AG10803 (cell line): ENCODE data around the gene SH3TC1.

ENCODE experiments used
- DNase-seq: peaks from one replicate; pipeline ENCODE4 v3.0.0; 2010; ENCODE audit warnings: low read depth
- H3K4me3 ChIP-seq: 2 replicates; pipeline ENCODE4 v1.5.1; 2011; ENCODE audit warnings: mild to moderate bottlenecking, low read length, control low read depth
- TF ChIP-seq, protein P1 (sequence below): conservative IDR thresholded peaks from 2 replicates; pipeline ENCODE4 v1.5.1; 2011; ENCODE audit warnings: mild to moderate bottlenecking, low read length, control low read depth, inconsistent platforms

Gene SH3TC1

DNA sequence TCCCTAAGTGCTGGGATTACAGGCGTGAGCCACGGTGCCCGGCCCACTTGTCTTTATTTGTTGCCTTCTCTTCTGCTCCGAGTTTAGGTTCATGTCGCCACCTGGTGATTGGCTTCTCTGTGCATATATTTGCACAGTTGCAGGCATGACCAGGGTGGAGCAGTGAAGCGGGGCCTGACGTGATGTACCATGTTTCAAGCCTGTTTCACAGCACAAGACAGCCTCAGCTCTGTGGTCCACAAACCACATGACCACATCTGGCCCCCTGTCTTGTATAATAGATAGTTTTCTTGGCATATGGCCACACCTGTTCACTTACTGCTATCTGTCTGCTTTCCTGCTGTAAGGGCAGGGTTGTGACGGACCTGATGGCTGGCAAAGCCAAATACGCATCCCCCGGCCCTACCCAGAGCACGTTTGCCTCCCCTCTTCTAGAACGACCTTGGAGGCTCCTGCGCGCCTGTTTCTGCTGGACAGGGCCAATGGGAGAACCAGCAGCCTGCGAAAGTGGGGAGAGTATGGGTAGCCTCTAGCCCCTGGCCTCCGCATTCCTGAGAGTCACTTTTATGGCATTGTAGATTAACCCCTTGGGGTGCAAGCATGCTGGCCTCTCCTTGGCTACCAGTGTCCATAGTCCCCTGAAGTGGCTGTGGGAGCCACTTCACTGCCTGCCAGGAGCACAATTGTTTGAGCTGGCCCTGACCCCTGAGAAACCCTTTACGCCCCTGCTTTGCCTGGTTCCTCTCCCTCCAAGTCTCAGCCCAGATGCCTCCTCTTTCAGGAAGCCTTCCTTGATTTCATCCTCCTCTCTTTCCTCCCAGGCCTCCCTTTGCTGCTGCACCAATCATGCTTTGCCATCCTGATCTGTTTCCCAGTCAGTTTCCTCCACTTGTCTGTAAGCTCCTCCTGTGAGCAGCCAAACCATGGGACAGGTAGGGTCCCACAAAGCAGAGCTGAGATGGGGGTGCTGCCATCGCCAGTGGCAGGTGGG is 6.0 kb upstream of the SH3TC1 start:
- TF ChIP-seq, protein P1, sequence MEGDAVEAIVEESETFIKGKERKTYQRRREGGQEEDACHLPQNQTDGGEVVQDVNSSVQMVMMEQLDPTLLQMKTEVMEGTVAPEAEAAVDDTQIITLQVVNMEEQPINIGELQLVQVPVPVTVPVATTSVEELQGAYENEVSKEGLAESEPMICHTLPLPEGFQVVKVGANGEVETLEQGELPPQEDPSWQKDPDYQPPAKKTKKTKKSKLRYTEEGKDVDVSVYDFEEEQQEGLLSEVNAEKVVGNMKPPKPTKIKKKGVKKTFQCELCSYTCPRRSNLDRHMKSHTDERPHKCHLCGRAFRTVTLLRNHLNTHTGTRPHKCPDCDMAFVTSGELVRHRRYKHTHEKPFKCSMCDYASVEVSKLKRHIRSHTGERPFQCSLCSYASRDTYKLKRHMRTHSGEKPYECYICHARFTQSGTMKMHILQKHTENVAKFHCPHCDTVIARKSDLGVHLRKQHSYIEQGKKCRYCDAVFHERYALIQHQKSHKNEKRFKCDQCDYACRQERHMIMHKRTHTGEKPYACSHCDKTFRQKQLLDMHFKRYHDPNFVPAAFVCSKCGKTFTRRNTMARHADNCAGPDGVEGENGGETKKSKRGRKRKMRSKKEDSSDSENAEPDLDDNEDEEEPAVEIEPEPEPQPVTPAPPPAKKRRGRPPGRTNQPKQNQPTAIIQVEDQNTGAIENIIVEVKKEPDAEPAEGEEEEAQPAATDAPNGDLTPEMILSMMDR = peak; percentile 30
- H3K4me3 ChIP-seq = no peak overlapping the region
- DNase-seq = peak; percentile 38

DNA sequence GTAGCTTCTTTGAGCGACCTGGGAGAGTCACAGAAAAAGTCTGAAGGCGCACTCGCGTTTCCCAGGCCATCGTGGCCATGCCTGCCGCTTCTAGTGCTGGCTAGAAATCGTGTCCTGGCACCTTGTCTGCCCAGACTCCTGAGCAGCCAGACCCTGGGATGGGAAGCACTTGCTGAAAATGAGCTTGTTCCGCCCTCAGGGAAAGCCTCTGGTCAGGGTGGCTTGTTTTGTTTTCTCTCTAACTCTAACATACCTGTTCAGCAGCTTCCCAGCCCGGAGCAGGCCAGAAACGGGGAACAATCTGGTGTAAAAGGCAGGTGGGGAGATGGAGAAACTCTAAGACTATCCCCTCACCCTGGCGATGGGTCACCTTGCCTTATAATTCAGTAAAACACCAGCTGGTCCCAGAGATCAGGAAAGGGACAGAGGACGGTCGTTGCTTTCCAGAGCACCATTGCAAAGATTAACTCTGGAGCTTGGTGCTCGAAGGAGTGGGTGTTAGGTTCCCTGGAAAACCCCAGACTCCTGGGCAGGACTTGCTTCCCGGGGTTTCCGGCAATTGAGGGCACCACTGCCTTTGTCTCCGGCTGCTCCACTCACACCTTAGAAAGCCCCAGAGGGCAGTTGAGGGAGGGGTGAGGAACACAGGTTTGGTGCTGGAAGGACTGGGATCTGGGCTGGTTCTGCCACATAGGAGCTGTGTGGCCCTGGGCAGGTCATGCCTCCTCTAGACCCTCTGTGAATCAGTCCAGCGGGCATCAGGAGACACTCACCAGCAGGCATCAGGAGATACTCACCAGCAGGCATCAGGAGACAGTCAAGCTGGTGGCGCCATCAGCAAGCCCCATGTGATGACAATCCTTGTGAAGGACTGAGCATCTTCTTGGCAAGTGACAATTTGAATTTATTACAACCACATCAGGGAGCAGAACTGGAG is 4.5 kb upstream of the SH3TC1 start:
- DNase-seq = no peak
- TF ChIP-seq, protein P1 = no peak

DNA sequence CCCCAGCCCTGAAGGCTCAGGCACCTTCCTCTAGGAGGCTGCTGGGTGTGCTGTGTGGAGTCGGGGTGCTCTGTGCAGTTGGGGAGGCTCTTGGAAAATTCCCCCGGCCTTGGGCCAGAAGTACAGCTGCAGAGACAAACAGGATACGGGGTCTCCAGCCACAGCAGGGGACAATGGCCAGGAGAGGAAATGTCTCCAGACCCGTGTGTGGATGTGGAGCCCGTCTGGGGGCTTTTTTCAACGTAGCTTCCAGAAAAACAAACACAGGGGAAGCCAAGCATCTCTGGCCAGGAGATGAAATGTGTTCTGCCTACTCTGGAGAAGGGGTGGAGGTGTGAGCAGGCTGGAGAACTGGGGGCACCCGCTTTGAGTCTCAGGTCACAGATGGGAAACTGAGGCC is 3.7 kb upstream of the SH3TC1 start:
- no peak for DNase-seq
- no peak overlapping the region for H3K4me3 ChIP-seq
- TF ChIP-seq, protein P1 = no peak

More for the DNA sequence above, 4.5 kb upstream of the SH3TC1 start:
- no peak overlapping the region for H3K4me3 ChIP-seq

DNA sequence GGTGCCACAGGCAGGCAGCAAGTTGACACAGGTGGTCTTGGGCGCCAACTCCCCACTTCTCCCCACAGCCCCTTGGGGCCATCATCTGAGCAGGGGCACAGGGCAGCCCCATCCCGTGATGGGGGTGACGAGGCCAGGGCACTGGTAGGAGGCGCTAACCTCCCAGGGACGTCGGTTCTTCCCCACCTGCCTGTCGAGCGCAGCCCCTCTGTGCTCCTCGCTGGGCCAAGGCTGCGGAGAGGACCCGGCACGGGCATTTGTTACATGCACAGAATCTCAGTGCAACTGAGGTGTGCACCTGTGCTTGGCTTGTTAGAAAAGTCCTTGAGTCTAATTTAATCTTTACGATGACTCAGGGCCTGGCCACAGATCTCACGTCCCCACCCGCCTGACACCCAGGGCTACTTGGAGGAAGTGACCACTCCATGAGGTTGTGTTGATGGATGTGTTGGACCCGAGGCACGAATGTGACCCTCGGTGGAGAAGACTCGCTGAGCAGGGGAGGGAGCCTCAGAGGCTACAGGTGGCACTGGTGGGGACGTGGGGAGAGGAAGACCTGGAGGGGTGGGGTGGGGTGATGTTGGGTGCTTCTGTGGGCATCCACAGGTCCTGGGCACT is 3.1 kb upstream of the SH3TC1 start:
- TF ChIP-seq, protein P1 = no peak
- DNase-seq = no peak
- H3K4me3 ChIP-seq = no peak overlapping the region

DNA sequence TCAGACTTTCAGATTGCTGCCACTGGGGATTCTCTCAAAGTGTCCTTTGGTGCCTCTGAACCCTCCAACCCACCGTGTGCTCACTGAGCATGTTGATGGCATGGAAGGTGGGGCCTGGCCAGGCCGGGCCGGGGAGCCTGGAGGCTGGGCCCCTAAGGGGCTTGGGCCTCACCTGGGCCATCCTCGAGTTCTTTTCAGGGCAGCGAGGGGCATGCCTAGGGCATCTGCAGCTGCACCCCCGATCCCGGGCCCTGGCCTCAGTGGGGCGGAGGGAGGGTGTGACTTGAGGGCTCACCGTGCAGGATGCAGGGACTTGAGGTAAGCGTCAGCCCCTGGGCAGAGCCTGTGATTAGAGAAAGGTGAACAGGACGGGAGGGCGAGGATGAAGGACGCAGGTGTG is 1.6 kb upstream of the SH3TC1 start:
- H3K4me3 ChIP-seq = no peak overlapping the region
- no peak for DNase-seq
- TF ChIP-seq, protein P1 = no peak

DNA sequence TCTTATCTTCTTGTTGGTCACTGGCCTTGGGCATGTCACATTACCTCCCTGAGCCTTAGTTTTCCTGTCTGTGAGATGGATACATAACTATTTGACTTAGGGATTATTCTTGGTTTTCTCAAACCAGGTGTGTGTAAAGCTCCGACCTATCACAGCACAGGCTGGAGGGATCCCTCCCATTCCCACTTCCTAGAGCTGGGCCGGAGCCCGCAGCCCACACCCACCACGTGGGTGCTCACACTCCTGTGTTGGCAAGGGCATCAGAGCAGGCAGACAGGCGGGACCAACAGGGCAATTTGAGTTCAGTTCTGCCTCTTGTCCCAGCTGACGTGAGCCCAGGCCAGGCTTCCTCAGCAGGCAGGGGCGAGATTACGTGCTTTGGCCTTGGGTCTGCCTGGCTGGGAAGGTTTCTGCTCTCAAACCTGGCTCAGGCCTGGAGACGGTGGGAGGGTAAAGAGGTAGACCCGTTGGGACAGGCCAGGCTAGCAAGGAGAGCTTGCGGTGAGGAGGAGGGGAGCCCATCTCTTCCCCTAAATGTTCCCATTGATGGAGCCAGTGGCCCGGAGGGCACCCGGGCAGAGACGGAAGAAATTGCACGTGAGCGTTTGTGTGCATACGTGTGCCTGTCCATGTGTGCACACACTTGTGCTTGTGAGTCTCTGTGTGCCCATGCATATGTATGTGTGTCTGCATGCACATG is 734 bp upstream of the SH3TC1 start:
- H3K4me3 ChIP-seq = no peak overlapping the region
- no peak for DNase-seq
- TF ChIP-seq, protein P1 = no peak
